ENCODE measurements around the gene PVALEF. TPM values are rescaled to one million over a fixed set of nuclear protein-coding genes. Genes with fewer than 3 reads are reported as not detected.

PVALEF gene
- total RNA-seq, 4 donors from 2014 or later = not detected

DNA sequence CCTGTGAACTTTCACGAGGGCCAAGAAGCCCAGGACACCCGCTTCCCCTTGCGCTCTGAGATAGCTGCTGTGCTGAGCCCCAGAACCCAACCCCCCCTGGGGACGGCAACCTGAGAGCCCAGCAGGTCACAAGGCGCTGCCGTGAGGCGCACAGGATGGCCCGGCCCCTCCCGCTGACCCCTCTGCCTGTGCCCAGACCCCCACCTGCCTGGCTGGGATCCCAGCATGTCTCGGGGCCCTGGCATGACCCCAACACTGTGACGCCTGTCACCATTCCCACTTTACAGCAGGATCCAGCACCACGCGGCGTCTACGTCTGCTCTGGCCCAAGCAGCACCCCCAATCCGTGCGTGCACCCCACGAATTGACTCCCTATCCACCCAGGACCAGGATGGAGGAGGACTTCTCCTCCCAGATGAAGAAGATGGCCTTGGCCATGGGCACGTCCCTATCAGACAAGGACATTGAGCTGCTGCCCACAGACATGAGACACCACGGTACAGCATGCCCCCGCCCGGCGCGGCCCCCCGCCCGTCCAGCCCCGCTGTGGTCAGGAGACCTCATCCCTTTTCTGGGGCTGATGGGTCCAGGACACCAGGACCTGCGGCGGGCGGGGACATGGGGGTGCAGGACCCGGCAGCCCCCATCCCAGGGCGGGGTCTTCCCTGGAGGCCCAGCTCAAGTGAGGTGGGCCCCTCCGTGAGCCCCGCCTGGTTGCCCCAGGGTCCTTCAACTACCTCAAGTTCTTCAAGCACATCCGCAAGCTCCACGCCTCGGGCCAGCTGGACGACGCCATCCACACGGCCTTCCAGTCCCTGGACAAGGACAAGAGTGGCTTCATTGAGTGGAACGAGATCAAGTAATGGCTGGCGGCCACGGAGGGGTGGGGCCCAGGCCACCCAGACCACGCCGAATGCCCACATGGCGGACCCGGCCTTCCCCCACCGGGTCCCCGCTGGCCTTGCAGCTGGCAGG is 15.8 kb downstream of the PVALEF start:
- H3K9me3 ChIP-seq = no peaks in the 10 kb centered on the region
- in situ Hi-C loops (cut with MboI; ENCODE audit: low sequenced_read_pairs in 4 of 4) (no loop called here), intact Hi-C loops (cut with DNase I; ENCODE audit: low total_unique reads) (no loop called here)
- no peak overlapping the region for H3K27ac ChIP-seq
- H3K4me1 ChIP-seq = no peaks in the 10 kb centered on the region
- TF ChIP-seq POLR2A (IDR thresholded peaks at IDR 0.05) = no peak
- TF ChIP-seq, protein P1, sequence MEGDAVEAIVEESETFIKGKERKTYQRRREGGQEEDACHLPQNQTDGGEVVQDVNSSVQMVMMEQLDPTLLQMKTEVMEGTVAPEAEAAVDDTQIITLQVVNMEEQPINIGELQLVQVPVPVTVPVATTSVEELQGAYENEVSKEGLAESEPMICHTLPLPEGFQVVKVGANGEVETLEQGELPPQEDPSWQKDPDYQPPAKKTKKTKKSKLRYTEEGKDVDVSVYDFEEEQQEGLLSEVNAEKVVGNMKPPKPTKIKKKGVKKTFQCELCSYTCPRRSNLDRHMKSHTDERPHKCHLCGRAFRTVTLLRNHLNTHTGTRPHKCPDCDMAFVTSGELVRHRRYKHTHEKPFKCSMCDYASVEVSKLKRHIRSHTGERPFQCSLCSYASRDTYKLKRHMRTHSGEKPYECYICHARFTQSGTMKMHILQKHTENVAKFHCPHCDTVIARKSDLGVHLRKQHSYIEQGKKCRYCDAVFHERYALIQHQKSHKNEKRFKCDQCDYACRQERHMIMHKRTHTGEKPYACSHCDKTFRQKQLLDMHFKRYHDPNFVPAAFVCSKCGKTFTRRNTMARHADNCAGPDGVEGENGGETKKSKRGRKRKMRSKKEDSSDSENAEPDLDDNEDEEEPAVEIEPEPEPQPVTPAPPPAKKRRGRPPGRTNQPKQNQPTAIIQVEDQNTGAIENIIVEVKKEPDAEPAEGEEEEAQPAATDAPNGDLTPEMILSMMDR (IDR thresholded peaks at IDR 0.05 in 4 of 5, conservative IDR thresholded peaks at IDR 0.05 in 1 of 5) = no peak
- ATAC-seq (no peak), DNase-seq (no peak)
- peaks cover 0 to 3% (median 0%) of the 10 kb centered on the region in 3 donors for H3K27me3 ChIP-seq
- H3K36me3 ChIP-seq = no peaks in the 10 kb centered on the region
- no peak overlapping the region for H3K4me3 ChIP-seq

GRCh38 chr17:81181811-81182185 is 16.5 kb downstream of the PVALEF start:
- peaks cover 0 to 3% (median 0%) of the 10 kb centered on the region in 3 donors for H3K27me3 ChIP-seq
- no peaks in the 10 kb centered on the region for H3K9me3 ChIP-seq
- intact Hi-C loops (cut with DNase I; ENCODE audit: low total_unique reads) (no loop called here), in situ Hi-C loops (cut with MboI; ENCODE audit: low sequenced_read_pairs in 4 of 4) (no loop called here)
- H3K4me3 ChIP-seq = no peak overlapping the region
- DNase-seq (no peak), ATAC-seq (no peak)
- no peaks in the 10 kb centered on the region for H3K4me1 ChIP-seq
- no peak overlapping the region for H3K27ac ChIP-seq
- H3K36me3 ChIP-seq = no peaks in the 10 kb centered on the region
- no peak for TF ChIP-seq POLR2A (IDR thresholded peaks at IDR 0.05)
- TF ChIP-seq, protein P1 (IDR thresholded peaks at IDR 0.05 in 4 of 5, conservative IDR thresholded peaks at IDR 0.05 in 1 of 5) = no peak

DNA sequence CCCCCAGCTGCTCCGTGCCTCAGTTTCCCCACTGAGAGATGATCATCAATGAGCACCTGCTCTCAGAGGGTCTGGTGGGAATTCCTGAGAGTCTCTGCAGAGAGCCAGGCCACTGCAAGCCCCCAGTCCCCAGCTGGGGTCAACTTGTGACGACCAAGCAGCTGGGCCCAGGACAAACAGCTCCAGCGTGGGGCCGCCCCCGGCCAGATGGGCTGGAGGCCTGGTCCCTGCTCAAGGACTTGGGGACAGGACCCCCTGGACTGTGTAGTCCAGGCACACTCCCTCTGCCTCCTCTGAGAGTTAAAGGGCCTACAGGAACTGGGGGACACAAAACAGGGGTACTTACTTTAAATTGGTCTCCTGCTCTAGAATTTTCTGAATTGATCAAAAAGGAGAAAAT is 17.3 kb downstream of the PVALEF start:
- intact Hi-C loops (cut with DNase I; ENCODE audit: low total_unique reads) = no loop called here
- TF ChIP-seq POLR2A (IDR thresholded peaks at IDR 0.05) = no peak
- TF ChIP-seq, protein P1 (IDR thresholded peaks at IDR 0.05 in 4 of 5, conservative IDR thresholded peaks at IDR 0.05 in 1 of 5) = no peak
- no peak for DNase-seq
- in situ Hi-C loops (cut with MboI; ENCODE audit: low sequenced_read_pairs in 4 of 4) = no loop called here
- Histone ChIP-seq H3K9me3 (no peaks in the 10 kb centered on the region), H3K4me3 (no peak overlapping the region), H3K4me1 (no peaks in the 10 kb centered on the region), H3K27me3 (peaks cover 0 to 3% (median 0%) of the 10 kb centered on the region in 3 donors), H3K36me3 (no peaks in the 10 kb centered on the region), H3K27ac (no peak overlapping the region)
- ATAC-seq = no peak

GRCh38 chr17:81183316-81183715 is 18.0 kb downstream of the PVALEF start:
- TF ChIP-seq, protein P1 (IDR thresholded peaks at IDR 0.05 in 4 of 5, conservative IDR thresholded peaks at IDR 0.05 in 1 of 5) = no peak
- no peak for TF ChIP-seq POLR2A (IDR thresholded peaks at IDR 0.05)
- DNase-seq = no peak
- H3K4me3 ChIP-seq = no peak overlapping the region
- intact Hi-C loops (cut with DNase I; ENCODE audit: low total_unique reads) = no loop called here
- no peaks in the 10 kb centered on the region for H3K4me1 ChIP-seq
- no peaks in the 10 kb centered on the region for H3K9me3 ChIP-seq
- in situ Hi-C loops (cut with MboI; ENCODE audit: low sequenced_read_pairs in 4 of 4) = no loop called here
- ATAC-seq = no peak
- peaks cover 0 to 3% (median 0%) of the 10 kb centered on the region in 3 donors for H3K27me3 ChIP-seq
- no peaks in the 10 kb centered on the region for H3K36me3 ChIP-seq
- H3K27ac ChIP-seq = no peak overlapping the region
